ENCODE results near the gene TMEM165.

The TMEM165 gene

GRCh38 chr4:55447831-55448230, 52.1 kb downstream of the TMEM165 start:
- DNase-seq: no peak

GRCh38 chr4:55450566-55450965, 54.8 kb downstream of the TMEM165 start:
- no peak for DNase-seq

DNA sequence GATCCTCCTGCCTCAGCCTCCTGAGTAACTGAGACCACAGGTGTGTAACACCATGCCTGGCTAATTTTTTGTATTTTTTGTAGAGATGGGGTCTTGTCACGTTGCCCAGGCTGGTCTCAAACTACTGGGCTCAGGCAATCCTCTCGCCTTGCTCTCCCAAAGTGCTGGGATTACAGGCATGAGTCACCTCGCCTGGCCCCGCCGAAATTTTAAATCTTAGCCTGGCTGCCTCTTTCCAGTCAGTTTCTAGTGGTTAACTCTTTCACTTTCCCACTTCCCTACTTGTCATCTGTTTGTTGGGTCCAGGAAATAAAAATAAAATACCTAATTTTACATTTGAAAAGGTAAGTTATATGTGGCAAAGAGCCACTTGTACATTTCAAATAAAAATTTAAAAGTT, 62.4 kb downstream of the TMEM165 start:
- no peak for DNase-seq

DNA sequence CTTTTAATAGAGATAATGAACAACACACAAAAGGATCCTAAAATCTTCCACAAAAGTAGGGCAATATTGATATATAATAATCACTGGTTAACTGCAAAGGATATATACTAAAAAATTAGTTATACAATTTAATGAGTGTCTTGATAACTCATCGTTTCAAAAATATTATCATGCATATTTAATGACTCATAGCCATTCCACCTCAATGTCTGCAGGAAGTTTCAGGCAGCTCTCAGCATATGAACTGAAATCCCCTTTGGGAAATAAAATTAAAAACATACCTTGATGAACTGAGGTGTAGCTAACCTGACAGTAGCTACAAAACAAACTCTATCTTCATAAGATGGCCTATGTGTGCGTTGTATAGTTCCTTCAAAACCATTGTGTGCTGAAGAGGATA, 62.9 kb downstream of the TMEM165 start:
- DNase-seq: no peak

- no peak for DNase-seq
Observed at GRCh38 chr4:55466001-55466400, 70.2 kb downstream of the TMEM165 start.

DNA sequence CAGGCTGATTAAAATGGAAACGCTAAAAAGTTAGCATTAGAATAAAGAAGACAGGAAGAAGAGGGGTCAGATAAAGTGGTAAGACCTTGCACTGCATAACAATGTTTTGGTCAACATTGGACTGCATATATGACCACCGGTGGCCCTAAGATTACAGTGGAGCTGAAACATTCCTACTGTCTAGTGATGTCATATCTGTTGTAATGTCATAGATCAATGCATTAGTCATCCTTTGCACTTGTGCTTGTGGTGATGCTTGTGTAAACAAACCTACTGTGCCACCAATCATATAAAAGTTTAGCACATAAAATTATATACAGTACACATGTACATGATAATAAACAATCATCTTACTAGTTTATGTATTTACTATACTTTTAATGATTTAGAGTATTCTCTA, 73.0 kb downstream of the TMEM165 start:
- DNase-seq: no peak

DNA sequence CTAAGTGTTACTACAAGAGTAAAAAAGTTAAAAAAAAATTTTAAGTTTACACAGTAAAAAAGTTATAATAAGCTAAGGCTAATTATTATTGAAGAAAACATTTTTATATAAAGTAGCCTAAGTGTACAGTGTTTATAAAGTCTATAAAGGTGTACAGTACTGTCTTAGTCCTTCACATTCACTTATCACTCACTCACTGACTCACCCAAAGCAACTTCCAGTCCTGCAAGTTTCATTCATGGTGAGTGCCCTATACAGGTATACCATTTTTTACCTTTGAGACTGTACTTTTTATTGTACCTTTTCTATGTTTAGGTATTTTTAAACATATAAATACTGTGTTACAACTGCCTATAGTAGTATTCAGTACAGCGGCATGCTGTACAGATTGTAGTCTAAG, 74.2 kb downstream of the TMEM165 start:
- DNase-seq: no peak
